ENCODE measurements around the gene GOLGA6D.
"Not testable (repeated sequence)": the region's sequence is repeated elsewhere in the genome, so short reads cannot be mapped to it uniquely, and the experiment has no call there.

Gene GOLGA6D, protein sequence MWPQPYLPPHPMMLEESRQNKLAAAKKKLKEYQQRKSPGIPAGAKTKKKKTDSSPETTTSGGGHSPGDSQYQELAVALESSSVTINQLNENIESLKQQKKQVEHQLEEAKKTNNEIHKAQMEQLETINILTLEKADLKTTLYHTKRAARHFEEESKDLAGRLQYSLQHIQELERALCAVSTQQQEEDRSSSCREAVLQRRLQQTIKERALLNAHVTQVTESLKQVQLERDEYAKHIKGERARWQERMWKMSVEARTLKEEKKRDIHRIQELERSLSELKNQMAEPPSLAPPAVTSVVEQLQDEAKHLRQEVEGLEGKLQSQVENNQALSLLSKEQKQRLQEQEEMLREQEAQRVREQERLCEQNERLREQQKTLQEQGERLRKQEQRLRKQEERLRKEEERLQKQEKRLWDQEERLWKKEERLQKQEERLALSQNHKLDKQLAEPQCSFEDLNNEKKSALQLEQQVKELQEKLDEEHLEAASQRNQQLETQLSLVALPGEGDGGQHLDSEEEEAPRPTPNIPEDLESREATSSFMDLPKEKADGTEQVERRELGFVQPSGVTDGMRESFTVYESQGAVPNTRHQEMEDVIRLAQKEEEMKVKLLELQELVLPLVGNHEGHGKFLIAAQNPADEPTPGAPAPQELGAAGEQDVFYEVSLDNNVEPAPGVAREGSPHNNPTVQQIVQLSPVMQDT

DNA sequence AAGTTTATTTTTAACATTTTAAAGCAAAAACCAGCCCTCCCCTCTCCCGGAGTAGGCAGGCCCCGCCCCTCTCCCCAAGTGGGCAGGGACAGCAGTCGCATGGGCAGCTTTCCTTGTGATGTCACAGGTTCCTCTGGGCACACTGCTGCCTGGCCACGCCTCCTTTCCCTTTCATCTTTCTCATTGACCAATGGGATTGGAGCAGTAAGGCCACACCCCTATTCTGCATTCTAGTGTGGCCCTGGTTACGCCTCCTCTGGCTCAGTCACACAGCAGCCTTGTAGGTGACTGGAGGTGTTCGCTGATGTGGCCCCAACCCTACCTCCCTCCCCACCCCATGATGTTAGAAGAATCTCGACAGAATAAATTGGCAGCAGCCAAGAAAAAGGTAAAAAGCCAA lies at the start of gene GOLGA6D:
TSS of gene GOLGA6D (plus strand) at position 264 of the 400 bp plus-strand sequence. CDS start at position 305, 41 bp downstream.
- H3K9me3 Mint-ChIP-seq; H3K27ac Mint-ChIP-seq; H3K4me1 Mint-ChIP-seq; H3K36me3 Mint-ChIP-seq (ENCODE audit: low read depth); H3K27me3 Mint-ChIP-seq (ENCODE audit: low read depth); H3K4me3 Mint-ChIP-seq: not testable (repeated sequence)

- H3K4me3 Mint-ChIP-seq = no peak overlapping the region
- no peak for TF ChIP-seq CTCF (IDR thresholded peaks at IDR 0.05; ENCODE audit: unreplicated experiment in 3 of 3)
- H3K4me1 Mint-ChIP-seq = no peaks in the 10 kb centered on the region
- no peaks in the 10 kb centered on the region for H3K36me3 Mint-ChIP-seq (ENCODE audit: low read depth)
- no peak overlapping the region for H3K27ac Mint-ChIP-seq
- no peaks in the 10 kb centered on the region for H3K9me3 Mint-ChIP-seq
- peaks cover 4% of the 10 kb centered on the region for H3K27me3 Mint-ChIP-seq (ENCODE audit: low read depth)
Observed at GRCh38 chr15:75233504-75234190, 49.0 kb upstream of the GOLGA6D start.

GRCh38 chr15:75234191-75234810 lies 48.3 kb upstream of the GOLGA6D start:
- Mint-ChIP-seq H3K27ac (no peak overlapping the region), H3K27me3 (ENCODE audit: low read depth) (peaks cover 10% of the 10 kb centered on the region), H3K4me1 (no peaks in the 10 kb centered on the region), H3K36me3 (ENCODE audit: low read depth) (no peaks in the 10 kb centered on the region), H3K9me3 (no peaks in the 10 kb centered on the region), H3K4me3 (no peak overlapping the region)
- no peak for TF ChIP-seq CTCF (IDR thresholded peaks at IDR 0.05; ENCODE audit: unreplicated experiment in 3 of 3)

- Mint-ChIP-seq H3K4me1 (no peaks in the 10 kb centered on the region), H3K27me3 (ENCODE audit: low read depth) (peaks cover 14% of the 10 kb centered on the region), H3K36me3 (ENCODE audit: low read depth) (no peaks in the 10 kb centered on the region), H3K4me3 (no peak overlapping the region), H3K27ac (no peak overlapping the region), H3K9me3 (no peaks in the 10 kb centered on the region)
- no peak for TF ChIP-seq CTCF (IDR thresholded peaks at IDR 0.05; ENCODE audit: unreplicated experiment in 3 of 3)
Observed at GRCh38 chr15:75235051-75235673, 47.5 kb upstream of the GOLGA6D start.

DNA sequence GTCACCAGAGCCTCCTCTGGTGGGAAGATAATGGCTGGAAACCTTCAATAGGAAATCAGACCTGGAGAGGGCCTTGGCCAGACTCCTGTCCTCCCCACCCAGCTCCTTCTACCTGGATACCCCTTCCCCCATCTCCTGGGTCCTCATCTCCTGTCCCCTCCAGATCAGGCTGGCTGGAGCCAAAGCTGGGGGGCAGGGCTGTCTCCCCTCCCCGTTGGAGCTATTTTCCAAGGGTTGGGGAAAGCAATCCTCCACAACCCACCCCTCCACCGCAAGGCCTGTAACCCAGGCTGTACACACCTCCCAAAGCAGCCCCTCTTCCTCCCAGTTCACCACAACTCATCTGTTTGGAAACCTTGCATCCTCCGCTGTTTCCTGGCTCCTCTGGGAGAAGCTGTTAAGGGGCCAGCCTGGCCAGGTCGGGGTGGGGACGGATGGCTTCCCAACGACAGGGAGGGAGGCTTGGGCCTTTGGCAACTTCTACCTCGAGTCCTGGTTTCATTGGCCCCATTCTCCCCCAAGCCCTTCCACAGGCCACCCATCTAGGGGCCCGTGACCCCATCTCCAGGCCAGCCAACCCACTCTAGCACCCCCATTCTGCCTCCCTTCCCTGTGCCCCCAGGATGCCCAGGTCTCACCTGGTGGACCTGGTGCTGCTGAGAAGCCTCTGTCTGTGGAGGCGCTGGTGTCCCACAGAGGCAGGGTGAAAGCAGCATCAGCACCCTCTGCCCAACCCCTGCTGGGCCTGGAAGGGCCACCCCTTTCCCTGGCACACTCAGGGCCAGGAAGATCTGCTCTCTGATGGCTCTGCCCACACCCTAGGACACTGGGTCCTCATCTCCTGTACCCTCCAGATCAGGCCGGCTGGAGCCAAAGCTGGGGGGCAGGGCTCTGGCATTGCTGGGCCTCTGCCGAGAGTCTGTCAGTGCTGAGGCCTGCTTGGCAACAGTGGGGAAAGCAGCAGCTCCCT lies 46.6 kb upstream of the GOLGA6D start:
- peaks cover 19% of the 10 kb centered on the region for H3K27me3 Mint-ChIP-seq (ENCODE audit: low read depth)
- TF ChIP-seq CTCF (IDR thresholded peaks at IDR 0.05; ENCODE audit: unreplicated experiment in 3 of 3) = no peak
- no peak overlapping the region for H3K4me3 Mint-ChIP-seq
- H3K36me3 Mint-ChIP-seq (ENCODE audit: low read depth) = no peaks in the 10 kb centered on the region
- H3K4me1 Mint-ChIP-seq = no peaks in the 10 kb centered on the region
- no peaks in the 10 kb centered on the region for H3K9me3 Mint-ChIP-seq
- no peak overlapping the region for H3K27ac Mint-ChIP-seq
